Stimulated activated CD4-positive, alpha-beta T cell treated with anti-CD3 and anti-CD28 coated beads, Interleukin-2, amount 100 ng/mL, for 48 hours (primary cell): ENCODE data around the gene ATP8A2.

Experiments
- DNase-seq, 2 donors: peaks; one replicate each; pipeline ENCODE4 v3.0.0-alpha.2; 2020

ATP8A2 gene

GRCh38 chr13:26021516-26021915, 649.7 kb downstream of the ATP8A2 start:
- DNase-seq: no peak

DNA sequence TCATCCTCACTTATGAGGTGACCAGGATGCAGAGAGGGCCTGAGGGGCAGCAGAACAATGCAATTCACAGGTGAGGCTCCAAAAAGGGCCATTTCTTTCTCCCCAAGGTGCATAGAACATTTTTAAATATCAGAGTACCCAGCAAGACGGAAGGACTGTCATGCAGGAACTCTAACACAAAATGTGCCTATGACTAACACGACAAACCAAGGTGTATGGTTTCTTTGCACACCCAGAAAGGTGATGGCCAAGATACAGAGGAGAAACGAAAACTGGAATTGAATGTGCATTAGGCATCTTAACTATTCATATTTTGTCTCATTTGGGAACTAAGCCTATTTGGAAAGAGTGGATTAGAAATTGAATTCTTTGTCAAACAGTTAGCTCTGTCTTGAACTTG, 650.2 kb downstream of the ATP8A2 start:
- DNase-seq: no peak

DNA sequence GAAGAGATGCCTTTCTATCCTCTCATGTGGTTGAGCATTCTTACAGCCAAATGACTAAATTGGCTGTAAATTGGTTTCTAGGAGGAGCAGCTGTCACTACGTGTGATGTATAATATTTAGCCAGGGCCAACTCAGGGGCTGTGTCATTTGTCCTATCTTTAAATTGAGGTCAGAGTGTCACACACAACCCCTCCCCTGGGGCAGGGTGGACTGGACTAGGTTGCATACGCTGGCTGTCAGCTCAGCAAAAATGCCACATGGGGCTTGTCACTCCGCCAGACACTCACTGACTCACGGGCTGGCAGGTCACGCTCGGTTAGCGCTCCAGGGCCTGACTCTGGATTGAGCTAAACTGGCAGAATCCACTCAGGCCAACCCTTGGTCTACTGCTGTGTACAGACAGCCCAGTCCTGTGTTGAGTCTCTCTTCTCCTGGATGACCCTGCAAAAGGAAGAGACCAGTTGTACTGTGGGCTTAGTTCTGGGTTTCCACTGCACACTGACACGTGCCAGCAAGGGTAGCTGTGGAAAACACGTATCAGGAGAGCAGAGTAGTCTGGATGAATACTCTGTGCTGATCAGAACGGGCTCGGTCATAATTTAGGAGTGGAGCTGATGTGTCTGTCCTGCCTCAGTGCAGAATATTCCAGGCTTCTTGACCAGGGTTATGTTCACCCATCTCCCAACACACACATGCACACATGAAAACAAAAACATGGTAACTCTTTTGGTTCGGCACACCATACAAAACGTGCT, 650.9 kb downstream of the ATP8A2 start:
- no peak for DNase-seq

DNA sequence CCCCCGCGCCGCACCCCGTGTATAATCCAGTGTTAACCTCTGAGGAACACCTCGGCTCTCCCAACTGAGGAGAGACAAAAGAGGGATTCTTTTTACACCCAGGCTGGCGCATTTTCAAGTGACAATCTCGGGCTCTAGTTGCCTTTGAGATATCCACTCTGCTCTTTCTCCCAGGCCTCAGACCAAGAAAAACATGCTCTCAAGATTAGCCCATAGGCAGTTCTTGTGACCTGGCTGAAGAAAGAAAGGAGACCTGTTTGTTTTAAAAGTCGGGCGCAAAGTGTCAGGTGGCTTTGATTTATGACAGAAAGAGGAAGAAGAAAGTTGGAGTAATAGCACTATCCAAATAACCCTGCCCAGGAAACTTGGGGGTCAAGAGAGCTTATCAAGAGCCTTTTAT, 652.8 kb downstream of the ATP8A2 start:
- DNase-seq: no peak

DNA sequence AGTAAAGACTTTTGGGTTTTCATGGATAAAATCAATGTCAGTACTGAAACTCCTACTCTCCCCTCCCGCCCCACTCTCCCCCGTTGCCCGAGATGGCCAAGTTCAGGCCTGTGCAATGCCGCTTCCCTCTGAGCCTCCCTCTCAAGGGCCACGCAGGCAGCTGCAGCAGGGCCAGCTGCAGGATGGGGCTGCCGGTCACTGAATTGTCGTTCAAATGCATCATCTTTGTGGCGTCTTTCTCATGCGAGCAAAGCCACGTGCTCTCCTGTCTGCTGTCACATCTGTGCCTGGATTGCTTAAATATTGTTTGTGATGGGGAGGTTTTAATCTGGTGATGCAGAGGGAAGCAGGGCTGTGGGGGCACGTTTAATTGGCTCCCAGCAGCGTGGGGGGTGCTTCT, 653.4 kb downstream of the ATP8A2 start:
- no peak for DNase-seq

DNA sequence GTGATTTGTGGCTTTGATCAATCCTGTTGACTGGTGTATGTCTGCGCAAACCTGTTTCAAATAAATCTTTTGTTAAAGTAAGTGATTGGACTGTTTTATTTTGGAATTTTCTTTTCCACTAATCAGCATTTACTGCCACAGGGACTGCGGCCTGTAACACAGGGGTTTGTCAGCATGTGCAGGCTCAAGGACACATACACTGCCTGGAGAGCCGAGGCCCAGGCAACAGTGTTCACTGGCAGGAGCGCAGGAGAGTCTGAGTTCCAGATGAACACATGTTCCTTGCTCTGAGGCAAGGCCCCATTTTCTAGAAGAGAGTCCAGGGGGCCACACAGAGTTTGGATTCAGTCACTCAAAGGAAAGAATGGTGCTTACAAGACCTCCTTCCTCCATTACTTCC, 654.0 kb downstream of the ATP8A2 start:
- no peak for DNase-seq

GRCh38 chr13:26026211-26026610, 654.4 kb downstream of the ATP8A2 start:
- no peak for DNase-seq

DNA sequence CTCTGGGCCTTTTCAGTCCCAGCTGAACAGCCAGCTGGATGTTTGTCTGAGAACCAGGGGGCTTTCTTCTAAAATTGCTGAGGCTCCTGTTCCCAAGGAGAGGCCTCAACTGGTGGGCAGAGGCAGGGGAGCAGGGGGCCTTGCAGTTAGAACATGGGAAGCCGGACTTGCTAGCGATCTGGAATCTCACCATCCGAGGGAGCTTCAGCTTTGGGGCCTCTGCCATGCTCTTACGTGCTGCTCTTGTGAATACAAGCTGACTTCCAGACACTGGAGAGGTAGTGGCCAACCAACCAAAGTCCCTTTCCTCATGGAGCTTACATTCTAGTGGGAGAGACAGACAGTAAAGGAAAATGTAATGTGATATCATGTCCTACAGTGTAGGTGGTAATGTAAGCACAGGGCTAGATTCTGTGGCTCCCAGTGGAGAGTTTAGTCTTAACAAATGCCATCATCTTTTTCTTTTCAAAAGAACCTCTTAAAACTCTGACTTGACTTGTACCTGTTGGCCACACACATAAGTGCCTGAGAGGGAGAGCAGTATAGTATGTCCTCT, 657.9 kb downstream of the ATP8A2 start:
- DNase-seq: no peak

GRCh38 chr13:26030331-26030730, 658.6 kb downstream of the ATP8A2 start:
- DNase-seq: no peak

GRCh38 chr13:26034018-26034417, 662.2 kb downstream of the ATP8A2 start:
- DNase-seq: no peak

- DNase-seq: no peak
Measured at GRCh38 chr13:26036383-26036782, 664.6 kb downstream of the ATP8A2 start.

DNA sequence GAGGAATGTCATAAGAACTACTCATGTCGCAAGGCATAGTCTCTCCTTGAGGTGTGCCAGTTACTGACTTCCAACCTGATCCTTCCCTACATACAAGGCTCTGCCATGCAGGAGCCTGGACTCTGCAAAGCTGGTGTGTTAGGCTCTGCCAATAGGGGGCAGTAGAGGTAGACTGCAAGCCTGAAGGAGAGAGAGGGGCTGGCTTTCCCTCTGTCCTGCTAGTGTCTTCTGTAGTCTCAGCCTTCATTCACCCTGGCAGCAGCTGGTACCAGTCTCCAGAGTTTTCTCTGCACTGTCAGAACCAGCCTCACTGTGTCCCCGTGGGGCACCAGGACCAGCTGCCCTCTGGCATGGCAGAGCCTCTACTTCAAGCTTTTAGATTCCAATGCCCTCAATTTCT, 665.5 kb downstream of the ATP8A2 start:
- DNase-seq: no peak

DNA sequence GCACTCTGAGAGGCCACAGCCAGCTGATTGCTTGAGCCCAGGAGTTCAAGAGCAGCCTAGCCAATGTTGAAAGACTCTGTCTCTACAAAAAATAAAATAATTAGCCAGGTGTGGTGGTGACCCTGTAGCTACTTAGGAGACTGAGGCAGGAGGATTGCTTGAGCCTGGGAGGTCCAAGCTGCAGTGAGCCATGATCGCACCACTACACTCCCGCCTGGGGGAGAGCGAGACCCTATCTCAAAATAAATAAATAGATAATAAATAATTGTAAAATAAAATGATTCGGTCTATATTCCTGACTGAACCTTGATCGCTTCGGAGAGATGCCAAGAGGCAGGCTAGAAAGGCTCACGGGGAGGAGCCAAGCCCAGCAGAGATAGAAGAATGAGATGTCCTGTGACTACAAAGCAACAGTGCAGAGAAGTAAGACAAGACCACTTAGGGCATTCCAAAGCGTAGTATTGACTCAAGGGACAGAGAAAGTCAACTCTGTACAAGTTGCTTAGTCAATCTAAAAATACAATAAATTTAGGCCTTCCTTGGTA, 667.2 kb downstream of the ATP8A2 start:
- DNase-seq: no peak

DNA sequence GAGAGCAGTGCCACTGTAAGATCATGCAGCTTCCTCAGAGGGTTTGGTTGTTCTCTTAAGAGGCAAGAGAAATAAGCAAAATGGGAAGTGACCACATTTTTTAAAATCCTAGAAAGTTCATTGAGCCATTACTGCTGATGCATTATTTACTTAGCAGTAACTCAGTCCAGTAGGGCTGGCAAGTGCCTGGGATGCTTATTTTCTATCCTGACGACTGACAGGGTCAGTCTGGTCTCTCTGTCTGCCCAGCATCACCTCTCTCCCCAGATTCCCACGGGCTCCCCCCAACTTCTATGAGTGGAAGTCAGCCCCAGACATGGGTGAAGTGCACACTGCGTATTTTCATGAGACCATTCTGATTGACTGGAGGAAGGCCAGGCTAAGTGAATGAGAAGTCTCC, 669.7 kb downstream of the ATP8A2 start:
- DNase-seq: no peak

DNA sequence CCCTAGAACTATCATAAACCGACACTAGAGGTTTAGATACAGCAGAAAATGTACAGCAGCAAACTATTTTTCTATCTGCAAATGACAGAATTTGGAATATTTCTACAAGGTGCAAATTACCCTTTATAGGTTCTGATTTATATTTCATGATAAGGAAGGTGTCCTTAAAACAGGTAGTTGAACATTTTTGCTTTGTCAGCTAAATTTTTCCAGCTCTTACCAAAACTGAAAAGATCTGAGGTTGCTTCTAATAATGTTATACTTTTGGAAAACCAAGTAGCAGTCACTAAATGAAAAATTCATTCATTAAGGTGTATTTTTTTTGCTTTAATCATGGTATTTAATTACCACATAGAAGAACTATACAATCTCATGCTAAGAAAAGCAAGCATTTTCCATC, 671.0 kb downstream of the ATP8A2 start:
- no peak for DNase-seq

DNA sequence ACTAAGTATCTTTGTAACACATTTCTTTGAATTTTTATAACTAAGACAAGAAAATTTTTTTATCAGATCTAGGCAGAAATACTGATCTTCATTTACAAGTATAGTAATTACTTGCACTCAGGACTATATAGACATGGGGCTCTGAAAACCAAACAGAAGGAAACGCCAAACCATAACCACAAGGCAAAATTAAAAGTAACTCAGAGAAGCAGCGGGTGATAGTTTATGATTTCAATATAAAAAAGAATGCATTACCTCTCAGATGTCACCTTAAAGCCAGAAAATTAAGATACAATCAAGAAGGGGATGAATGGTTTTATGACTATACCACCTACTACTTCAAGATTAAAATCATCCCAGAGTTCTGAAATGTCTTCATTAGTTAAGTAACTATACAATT, 673.4 kb downstream of the ATP8A2 start:
- DNase-seq: no peak

GRCh38 chr13:26046639-26047038, 674.9 kb downstream of the ATP8A2 start:
- no peak for DNase-seq

DNA sequence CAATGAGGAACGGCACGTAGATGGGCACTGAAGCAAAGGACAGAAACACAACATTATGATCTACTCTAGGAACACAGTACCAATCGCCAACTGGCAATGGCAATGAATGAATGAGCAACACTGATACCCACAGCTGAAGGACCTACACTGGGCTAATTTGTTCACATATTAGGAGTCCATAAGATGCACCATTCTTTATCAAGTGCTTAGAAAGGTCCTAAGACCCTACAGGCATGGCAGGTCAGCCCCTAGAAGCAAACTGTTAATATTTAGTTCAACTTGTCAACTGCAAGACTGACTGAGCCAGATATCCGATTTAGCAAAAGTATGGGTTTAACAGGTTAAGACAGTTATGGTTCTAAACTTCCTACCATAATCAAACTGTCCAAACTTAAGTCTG, 675.3 kb downstream of the ATP8A2 start:
- DNase-seq: no peak

DNA sequence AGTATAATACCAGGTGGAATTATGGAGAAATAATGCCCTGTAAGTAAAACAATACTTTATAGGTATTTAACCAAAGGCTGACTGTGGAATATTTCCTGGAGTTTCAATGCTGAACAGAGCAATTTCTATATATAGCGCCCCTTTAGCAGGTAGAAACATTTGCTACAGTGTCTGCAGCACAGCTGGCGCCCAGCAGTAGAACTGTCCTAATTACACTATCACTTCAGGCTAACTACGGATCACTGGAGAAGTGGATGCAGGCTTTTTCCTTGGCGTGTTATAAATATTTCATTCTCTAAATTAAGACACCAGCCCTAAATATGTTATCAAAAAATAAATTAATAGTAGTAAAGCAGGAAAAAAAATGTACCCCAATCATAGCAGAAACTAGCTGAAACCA, 677.0 kb downstream of the ATP8A2 start:
- no peak for DNase-seq

DNA sequence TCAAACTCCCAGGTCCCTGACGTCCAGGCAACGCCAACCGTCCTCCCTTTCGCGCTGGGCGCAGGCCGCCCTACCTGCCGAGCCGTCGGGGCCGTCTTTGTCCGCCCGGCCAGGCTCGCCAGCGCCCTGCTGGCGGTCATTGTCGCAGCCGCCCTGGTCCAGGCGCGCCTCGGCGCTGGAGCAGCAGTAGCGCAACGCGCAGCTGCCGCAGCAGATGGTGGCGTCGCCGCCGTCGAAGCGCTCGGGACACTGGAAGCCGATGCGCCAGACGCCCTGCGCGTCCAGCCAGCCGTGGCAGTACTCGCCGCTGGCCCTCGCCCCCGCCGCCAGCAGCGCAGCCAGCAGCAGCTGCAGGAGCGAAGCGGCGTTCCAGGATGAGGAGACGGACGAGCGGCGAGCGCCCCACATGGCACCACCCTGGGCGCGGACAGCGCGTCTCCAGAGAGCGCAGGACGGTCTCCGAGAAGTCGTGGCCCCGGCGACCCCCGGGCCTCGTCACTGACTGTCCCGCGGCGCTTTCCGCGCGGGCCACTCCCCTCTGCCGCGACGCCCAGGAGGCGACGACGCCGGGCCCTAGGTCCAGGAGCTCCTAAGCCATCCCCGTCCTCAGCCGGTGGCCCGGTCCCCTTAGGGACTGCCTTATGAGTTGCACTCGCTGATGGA, 678.9 kb downstream of the ATP8A2 start:
- no peak for DNase-seq

DNA sequence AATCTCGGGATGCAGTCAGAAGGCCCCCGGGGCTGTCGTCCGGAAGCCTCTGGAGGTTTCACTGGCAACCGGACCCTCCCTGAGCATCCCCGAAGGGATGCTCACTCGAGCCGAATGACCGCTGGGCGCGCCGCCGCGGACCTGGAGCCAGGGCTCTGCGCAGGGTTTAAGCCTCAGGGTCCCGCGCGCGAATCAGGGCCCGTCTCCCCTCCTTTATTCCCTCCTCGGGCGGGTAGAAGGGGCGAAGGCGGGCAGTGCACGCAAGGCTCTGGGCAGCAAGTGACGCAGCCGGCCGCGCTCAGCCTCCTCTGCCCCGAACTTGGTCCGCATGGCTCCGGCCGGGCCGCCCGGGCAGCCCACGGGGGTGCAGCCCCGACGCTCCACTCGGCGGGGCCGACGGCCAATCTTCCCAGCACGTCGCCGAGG, 679.5 kb downstream of the ATP8A2 start:
- no peak for DNase-seq

- DNase-seq: peak in 1 of 2 donors; percentile 49
Measured at GRCh38 chr13:26051657-26052311, 680.0 kb downstream of the ATP8A2 start, which contains the start of gene SHISA2. SHISA2 (minus strand) TSS chr13:26052016; CDS start chr13:26050975, 1,041 bp downstream.

DNA sequence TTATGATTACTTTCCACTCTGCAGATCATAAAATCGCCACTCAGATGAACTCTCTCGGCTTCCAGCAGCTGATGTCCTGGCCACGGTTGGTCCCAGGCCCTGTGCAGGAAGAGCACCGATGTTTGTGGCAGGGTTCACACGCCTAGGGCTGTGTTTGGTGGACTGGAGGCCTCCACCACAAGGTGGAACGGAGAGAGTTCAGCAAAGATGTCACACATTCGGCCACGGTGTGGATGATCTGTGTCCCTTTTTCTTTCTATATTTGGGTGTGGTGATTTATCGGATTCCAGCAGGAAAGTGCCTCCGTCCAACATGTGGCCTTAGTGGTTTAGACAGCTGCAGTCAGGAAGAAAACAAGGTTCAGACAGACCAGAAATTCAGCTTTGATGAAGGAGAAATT, 680.6 kb downstream of the ATP8A2 start:
- DNase-seq: no peak
